Parathyroid adenoma (tissue), 2 donors: ENCODE data around the gene TIGAR.
A peak's percentile ranks its signal among the peaks of the same experiment; 100 is the strongest.

ENCODE experiments used
- H2AFZ ChIP-seq: fragments of 300-600 bp; sonication (generic); one replicate; pipeline ENCODE4 v1.7.0; 2017; ENCODE audit warnings: antibody characterized with exemption, mild to moderate bottlenecking
- H3K27ac ChIP-seq: fragments of 300-600 bp; sonication (generic); one replicate; pipeline ENCODE4 v1.7.0; 2017
- H3K27me3 ChIP-seq: fragments of 300-600 bp; sonication (generic); one replicate; pipeline ENCODE4 v1.7.0; 2017; ENCODE audit warnings: low read length; ENCODE audit not compliant: control insufficient read depth, insufficient read depth
- H3K36me3 ChIP-seq: fragments of 300-600 bp; sonication (generic); one replicate; pipeline ENCODE4 v1.7.0; 2017; ENCODE audit warnings: low read length; ENCODE audit not compliant: control insufficient read depth, insufficient read depth
- H3K4me1 ChIP-seq: fragments of 300-600 bp; sonication (generic); one replicate; pipeline ENCODE4 v1.7.0; 2017; ENCODE audit warnings: control low read depth
- H3K4me2 ChIP-seq: fragments of 300-600 bp; sonication (generic); one replicate; pipeline ENCODE4 v1.7.0; 2017; ENCODE audit warnings: low read length
- H3K4me3 ChIP-seq: fragments of 300-600 bp; sonication (generic); one replicate; pipeline ENCODE4 v1.7.0; 2017; ENCODE audit warnings: low read depth, low read length
- H3K79me2 ChIP-seq: fragments of 300-600 bp; sonication (generic); one replicate; pipeline ENCODE4 v1.7.0; 2017; ENCODE audit warnings: control low read depth
- H3K9ac ChIP-seq: fragments of 300-600 bp; sonication (generic); one replicate; pipeline ENCODE4 v1.7.0; 2017; ENCODE audit warnings: mild to moderate bottlenecking
- H3K9me3 ChIP-seq: fragments of 300-600 bp; sonication (generic); one replicate; pipeline ENCODE4 v1.7.0; 2017; ENCODE audit warnings: low read length; ENCODE audit not compliant: control insufficient read depth
- TF ChIP-seq, protein P1 (sequence below): fragments of 300-600 bp; sonication (generic); IDR thresholded peaks from one replicate; pipeline ENCODE4 v1.7.0; 2017; ENCODE audit warnings: antibody characterized with exemption, mild to moderate bottlenecking
- donor health status: primary hyperparathyroidism.

The TIGAR gene

DNA sequence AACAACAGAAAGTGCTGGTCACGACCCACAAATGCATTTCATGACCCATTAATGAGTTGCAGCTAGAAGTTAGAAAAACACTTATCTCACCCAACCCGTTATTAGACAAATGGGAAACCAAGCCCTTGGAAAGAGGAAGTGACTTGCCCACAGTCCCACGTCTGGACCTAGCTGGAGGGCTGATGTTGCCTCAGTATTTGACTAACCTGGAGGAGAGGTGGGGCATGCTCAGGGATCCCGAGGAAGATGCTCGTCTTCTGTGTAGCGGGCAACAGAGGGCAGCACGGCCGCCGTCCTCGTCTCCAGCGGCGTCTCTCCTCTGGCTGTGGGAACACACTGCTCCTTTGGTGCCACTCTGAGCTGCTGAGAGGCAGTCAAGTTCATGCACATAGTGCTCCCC, 34.8 kb upstream of the TIGAR start:
- no peak overlapping the region for H3K4me3 ChIP-seq
- H3K79me2 ChIP-seq = peaks cover 35% of the 10 kb centered on the region
- TF ChIP-seq, protein P1, sequence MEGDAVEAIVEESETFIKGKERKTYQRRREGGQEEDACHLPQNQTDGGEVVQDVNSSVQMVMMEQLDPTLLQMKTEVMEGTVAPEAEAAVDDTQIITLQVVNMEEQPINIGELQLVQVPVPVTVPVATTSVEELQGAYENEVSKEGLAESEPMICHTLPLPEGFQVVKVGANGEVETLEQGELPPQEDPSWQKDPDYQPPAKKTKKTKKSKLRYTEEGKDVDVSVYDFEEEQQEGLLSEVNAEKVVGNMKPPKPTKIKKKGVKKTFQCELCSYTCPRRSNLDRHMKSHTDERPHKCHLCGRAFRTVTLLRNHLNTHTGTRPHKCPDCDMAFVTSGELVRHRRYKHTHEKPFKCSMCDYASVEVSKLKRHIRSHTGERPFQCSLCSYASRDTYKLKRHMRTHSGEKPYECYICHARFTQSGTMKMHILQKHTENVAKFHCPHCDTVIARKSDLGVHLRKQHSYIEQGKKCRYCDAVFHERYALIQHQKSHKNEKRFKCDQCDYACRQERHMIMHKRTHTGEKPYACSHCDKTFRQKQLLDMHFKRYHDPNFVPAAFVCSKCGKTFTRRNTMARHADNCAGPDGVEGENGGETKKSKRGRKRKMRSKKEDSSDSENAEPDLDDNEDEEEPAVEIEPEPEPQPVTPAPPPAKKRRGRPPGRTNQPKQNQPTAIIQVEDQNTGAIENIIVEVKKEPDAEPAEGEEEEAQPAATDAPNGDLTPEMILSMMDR = no peak
- no peak overlapping the region for H3K9ac ChIP-seq
- no peaks in the 10 kb centered on the region for H3K27me3 ChIP-seq
- H3K27ac ChIP-seq = no peak overlapping the region
- H3K9me3 ChIP-seq = no peaks in the 10 kb centered on the region
- no peak overlapping the region for H3K4me2 ChIP-seq
- no peaks in the 10 kb centered on the region for H3K36me3 ChIP-seq
- no peak overlapping the region for H2AFZ ChIP-seq
- H3K4me1 ChIP-seq = peaks cover 23% of the 10 kb centered on the region

DNA sequence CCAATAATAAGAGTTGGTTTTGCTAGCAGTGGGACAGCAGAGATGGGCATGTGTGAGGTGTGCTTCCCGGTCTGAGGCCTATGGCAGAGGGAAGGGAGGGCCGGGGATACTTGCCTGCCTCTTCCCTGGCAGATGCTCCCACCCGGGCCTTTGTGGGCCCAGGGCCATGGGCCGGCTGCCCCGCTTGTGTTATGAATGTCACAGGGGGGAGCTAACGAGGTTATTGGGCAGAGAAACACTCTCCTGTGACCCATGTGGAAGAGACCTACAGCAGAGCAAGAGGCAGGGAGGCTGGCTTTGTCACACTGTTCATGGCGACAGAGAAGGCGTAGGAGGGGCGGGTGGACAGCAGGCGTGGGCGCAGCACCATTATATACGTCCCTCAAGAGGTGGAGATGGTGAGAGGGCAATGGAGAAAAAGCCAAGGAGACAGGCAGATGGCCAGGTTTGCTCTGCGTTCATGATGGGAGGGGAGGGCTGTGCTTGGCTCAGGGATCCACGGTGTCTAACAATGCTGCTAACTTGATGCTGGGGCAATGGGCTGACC, 34.2 kb upstream of the TIGAR start:
- Histone ChIP-seq H3K36me3 (no peaks in the 10 kb centered on the region), H3K4me3 (no peak overlapping the region), H3K9me3 (no peaks in the 10 kb centered on the region), H3K27me3 (no peaks in the 10 kb centered on the region), H3K27ac (no peak overlapping the region), H3K79me2 (peaks cover 37% of the 10 kb centered on the region), H3K9ac (no peak overlapping the region), H3K4me2 (no peak overlapping the region), H3K4me1 (peaks cover 23% of the 10 kb centered on the region), H2AFZ (no peak overlapping the region)
- TF ChIP-seq, protein P1 = no peak

DNA sequence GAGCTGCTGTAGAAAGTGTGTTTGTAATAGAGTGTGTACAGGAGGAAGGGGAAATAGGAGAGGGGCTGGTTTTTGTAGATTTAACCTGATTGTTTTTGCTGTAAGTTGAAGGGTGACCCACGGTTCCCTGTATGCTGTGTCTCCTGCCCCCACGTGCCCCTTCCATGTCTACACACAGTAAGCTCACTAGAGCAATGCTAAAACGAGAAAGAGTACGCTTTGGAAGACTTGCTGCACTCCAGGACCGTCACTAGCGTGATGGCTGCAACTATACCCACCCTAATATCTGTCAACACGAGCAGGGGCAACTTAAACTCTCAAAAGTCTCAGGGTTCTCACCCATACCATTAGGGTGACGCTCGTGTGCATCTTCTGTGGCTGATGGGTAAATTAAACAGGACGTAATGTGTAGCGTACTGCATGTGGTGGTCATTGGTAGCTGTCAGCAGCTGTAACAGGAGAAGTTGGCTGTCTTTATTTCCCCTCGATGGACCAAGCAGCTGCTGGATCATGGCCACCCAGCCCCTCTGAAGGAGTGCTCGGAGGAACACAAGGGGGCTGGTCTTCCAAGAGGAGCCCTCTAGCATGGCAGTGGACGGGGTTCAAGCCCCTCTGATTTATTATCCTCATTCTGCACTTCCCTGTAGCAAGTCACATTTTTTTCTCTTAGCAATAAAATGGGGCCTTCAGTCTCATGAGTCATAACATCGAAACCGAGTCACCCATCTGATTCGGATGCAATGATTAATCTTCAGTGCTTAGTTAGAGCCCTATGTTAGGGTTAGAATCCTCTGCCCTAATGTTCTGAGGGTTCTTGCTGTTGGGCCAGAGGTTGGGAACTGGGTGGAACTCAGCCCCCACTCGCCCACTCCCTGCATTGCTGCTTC, 33.4 kb upstream of the TIGAR start:
- Histone ChIP-seq H3K4me3 (no peak overlapping the region), H3K27ac (no peak overlapping the region), H3K4me1 (peaks cover 23% of the 10 kb centered on the region), H3K9ac (no peak overlapping the region), H3K36me3 (no peaks in the 10 kb centered on the region), H3K27me3 (no peaks in the 10 kb centered on the region), H3K9me3 (no peaks in the 10 kb centered on the region), H2AFZ (no peak overlapping the region), H3K4me2 (no peak overlapping the region), H3K79me2 (peaks cover 35% of the 10 kb centered on the region)
- TF ChIP-seq, protein P1 = no peak

DNA sequence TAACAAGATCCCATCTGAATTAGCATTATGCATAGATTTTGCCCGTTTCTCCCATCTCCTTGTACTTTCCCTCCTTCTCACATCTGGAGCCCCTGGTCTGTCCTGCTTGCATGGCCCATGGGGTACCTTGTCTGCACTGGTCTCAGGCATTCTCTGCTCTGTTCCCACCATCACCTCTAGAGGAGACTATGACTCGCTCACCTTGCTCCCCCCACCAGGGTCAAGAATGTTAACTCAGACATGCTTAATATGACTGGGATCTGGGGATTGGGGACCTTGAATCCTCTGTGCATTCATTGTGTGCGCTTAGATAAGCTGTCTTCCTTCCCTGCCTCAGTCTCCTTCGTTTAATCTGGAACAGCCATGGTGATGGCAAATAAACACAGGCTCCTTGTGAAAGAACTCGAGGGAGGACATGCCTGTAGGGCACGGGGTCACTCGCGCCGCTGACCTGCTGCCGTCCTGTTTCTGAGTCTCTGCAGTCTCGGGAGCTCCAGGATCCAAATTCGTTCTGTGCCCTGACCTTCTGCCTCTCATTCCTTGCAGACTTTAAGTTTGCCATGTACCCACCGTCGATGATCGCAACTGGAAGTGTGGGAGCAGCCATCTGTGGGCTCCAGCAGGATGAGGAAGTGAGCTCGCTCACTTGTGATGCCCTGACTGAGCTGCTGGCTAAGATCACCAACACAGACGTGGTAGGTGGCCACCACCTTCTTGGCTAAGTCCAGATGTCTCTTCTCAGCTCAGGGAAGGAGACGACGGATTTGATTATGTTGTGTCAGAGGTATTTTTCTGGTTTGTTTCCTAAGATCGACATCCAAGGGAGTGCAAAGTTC, 32.5 kb upstream of the TIGAR start:
- Histone ChIP-seq H3K9ac (no peak overlapping the region), H3K4me3 (no peak overlapping the region), H3K9me3 (no peaks in the 10 kb centered on the region), H3K4me2 (no peak overlapping the region), H3K36me3 (no peaks in the 10 kb centered on the region), H3K79me2 (peaks cover 29% of the 10 kb centered on the region), H3K4me1 (peaks cover 22% of the 10 kb centered on the region), H3K27me3 (no peaks in the 10 kb centered on the region), H2AFZ (no peak overlapping the region), H3K27ac (peak overlapping the region; percentile 3)
- TF ChIP-seq, protein P1 = no peak
